HG02885 (cell line): ENCODE data around the gene MAP2K2.
A peak's percentile ranks its signal among the peaks of the same experiment; 100 is the strongest.

Source experiments
- ATAC-seq: cut with Tn5 transposase; IDR thresholded peaks from one replicate; pipeline ENCODE4 v1.9.1; 2021; ENCODE audit warnings: mild to moderate bottlenecking; ENCODE audit not compliant: unreplicated experiment, poor library complexity

MAP2K2 gene

DNA sequence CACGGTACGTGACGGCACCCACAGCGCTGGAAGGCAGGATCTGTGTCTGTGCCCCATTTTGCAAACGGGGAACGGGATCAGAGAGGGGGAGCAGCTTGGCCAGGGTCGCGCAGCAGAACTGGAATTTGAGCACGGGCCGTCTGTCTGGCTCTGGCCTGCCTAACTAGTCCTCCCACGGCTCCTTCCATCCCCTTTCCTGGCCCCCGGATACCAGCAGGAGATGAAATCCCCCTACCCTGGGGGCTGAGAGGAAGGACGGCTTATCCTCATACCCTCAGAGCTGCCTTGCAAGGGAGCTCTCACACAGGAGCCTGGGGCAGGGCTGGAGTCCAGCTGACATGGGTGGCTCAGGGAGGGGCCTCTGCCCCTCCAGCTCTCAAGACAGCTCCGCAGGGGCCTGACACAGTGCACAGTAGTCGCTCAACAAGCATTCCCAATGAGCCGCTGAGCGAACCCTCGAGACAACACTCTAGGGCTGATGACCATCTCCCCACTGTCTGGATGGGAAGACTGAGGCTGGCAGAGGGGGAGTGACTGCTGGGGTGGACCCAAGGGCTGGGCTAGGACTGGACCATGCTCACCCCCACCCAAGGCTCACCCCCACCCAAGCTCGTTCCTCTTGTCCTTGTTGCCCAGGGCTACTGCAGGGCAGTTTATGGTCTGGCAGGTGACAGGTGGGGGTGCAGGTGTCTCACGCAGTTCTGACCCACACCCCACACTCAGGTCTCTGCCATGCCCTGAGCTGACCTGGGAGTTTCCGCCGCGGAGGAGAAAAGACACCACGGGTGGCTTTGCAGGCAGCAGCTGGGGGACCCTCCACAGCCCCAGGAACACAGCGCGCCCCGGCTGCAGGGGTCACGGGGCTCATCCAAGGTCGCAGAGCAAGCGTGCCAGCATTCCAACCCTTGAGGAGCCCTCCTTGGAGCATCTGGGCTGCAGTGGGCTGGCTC is 61.2 kb downstream of the MAP2K2 start:
- no peak for ATAC-seq

DNA sequence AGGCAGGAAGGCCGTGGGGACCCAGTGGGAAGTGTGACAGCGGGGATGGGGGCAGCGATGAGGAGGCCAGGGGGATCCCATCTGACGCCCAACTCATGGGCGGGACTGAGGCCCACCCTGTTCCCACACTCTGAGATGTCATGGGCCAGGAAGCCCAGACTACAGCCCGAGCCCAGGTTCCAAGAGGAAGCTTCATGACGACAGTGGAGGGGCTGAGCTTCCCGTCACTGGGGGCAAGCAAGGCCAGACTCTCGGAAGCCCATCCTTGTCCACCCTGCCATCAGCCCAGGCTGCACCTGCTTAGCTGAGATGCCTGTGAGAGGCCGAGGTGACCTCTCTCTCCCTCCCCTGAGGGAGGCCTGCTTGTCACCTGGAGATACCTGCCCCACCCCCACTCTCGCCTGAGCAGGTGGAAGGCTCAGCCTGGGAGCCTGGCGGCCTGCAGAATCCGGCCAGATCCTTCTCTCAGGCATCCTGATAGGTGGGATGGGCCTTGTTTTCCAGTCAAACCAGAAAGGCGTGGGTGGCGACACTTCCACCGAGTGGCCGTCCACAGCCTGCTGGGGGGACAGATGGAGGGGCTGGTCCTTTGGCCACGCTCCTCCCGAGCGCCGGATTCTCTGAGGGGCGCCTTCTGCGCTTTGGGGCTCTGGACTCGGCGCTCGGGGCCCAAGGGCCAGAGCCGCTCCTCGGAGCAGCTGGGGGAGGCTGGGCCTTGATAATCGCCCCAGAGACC is 62.1 kb downstream of the MAP2K2 start:
- no peak for ATAC-seq

DNA sequence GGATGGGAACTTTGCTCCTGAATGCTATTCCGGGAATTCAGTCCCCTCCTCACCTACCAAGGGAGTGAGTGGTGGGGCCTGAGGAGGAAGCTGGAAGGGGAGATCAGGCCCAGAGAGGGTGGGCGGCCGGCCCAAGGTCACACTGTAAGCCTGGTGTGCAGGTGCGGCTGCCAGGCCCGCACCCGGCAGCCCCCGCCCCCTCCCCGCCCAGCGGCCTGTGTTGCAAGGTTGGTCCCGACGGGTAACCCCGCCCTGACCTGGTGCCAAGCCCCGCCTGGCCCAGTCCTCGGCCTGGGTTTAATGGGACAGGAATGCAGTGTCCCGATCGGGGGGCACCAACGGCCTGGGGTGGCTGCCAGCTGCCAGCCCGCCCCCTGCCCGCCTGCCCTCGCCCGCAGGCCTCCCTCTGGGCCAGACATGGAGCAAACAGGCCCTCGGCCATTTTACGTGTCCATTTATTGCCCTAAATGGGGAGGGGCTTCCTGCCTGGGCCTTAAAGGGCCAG is 62.7 kb downstream of the MAP2K2 start:
- ATAC-seq, result no peak

DNA sequence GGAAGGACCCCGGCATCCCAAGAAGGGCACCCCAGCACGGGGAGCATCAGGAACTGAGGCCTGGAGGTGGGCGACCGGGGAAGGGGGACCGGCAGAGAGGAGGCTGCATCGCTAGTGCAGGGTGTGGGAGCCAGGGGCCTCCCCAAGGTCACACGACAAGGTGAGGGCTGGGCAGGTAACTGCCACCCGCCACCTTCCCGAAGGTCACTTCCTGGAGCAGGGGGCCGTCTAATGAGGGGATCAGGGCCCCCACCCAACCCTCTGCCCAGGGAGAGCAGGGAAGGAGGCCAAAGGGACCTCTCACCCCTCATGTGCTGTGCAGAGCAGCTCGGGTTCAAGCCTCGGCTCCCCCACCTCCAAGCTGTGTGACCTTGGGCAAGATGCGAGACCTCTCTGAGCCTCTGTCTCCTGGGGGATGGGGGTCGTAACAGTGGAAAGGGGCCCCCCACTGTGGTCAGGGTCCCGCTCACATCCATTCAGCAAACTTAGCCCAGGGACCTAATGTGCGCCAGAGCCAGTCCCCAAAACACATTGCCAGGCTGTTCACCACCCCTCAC is 63.2 kb downstream of the MAP2K2 start:
- no peak for ATAC-seq

DNA sequence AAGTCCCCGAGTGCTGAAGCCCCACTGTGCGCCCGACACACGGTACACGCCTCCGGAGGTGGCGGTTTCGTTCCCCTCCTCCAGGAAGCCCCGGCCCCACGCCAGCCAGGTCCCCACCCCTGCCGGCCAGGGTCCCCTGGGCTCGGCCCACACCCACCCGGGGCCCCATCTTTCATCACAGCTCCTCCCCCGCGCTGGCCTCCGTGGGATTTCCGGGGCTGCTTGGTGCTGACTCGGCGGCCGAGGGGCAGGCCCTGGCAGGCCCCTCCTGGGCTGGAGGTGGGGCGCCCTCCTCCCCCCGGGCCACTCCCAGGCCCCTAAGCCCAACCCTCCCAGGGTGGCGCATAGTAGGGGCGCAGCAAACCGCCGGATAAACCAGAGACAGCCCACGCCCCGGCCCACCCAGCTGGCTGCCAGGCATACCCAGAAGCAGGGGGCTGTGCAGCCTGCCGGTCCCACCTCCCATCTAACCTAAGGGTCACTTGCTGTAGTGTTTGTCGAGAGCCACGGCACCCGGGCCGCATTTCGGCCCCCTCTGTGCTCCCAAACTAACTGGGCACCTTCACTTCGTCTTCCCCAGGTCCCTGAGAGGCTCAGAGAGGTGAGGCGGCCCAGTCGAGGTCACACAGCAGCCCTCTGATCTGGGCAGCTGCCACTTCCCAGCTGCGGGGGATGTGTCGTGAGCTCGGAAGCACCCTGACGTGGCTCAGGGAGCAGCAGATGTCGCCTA is 63.9 kb downstream of the MAP2K2 start:
- no peak for ATAC-seq

DNA sequence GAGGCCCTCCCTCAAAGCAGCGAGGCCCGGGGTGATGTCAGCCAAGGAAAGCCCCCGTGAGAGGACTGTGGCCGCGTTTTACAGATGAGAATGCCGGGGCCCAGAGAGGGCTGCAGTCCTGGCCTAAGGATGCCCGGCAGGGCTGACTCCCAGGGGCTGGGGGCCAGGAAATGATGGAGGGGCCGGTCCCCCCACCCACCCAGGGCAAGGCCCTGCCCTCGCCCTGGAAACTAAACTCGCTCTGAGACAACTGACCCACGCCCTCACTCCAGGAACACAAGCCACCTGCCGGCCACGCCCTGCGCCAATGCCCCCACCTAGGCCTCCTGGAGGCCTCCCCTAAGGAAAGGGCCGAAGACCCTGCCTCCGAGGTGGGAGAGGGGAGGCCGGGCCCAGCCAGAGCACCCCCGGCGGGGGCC is 64.5 kb downstream of the MAP2K2 start:
- ATAC-seq, result no peak

DNA sequence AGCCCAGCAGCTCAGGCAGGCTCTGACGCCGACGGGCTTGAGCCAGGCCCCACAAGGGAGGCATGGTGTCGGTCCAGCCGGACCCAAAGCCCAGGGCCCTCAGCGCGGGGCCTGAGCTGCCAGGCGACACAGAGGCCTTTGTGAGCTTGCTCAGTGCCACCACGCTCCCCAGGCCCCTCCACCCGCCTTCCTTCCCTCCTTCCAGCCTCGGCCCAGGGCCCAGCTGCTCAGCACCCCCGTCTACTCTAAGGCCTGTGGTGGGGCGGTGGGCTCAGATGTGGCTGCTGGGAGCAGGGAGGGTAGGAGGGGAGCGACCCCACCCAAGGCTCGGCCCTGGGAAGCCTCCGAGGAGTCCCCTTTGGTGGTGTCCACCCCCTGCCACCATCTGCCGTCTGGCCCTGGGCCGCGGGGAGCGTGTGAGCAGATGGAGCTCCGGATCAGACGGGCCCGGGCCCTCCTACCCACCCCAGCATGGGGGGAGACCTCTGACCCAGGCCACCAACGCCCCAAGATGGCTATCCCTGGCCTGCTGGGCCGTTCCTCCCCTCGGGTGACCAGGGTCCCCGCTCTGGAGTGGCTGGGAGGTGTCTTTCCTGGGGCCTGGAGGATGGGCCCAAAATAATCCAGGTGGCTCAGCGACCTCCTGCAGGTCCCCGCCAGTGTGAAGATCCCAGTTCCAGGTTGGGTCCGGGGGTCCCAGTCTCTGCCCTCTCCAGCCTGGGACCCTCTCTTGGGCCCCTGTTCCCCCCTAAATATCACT is 65.0 kb downstream of the MAP2K2 start:
- ATAC-seq, result no peak

DNA sequence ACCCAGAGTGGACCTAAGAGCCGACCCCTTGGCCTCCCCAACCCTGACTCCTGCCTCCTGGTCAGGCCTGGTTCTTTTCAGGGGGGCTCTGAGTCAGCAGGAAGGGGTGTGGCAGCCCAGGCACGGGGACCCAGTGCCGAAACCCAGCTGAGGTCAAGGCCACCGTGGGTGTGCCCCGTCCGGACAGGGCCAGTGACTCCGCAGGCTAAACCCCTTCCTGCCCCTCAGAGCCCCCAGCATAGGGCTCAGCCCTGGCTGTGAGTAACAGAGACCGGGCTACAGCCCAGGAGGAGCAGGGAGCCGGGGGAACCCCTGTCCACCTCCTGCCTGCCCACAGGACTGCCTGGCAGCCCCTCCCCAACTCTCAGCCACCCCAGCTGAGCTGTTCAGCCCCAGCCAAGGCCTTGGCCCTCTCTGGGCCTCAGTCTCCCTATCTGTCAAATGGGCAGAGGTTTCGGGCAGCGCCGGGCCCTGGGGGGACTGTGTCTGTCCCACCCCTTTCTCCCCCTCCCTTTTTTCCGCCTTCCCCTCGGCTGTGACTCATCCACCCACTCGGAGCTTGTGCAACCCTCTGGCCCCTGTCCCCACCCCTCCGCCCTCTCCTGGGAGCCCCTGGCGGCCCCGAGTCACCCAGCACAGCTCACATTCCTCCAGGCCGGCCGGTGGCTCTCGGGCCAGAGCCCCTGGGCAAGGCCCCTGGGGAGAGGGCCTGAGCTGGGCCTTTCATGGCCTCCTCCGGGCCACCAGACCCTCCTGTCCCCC is 65.8 kb downstream of the MAP2K2 start:
- no peak for ATAC-seq

DNA sequence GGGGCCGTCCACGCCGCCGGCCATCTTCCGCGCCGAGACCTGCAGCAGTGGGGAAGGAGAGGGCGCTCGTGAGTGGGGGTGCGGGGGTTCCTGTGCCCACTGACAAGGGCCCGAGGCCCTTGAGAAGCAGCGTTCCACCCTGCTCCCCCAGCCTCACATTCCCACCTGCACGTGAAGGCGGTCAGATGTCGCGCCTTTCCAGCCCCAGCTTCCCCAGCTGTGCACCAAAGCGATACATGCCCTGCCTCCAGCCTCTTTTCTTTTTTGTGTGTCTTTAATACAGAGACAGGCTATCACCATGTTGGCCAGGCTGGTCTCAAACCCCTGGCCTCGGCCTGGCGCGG is 68.7 kb downstream of the MAP2K2 start:
- ATAC-seq, result no peak

DNA sequence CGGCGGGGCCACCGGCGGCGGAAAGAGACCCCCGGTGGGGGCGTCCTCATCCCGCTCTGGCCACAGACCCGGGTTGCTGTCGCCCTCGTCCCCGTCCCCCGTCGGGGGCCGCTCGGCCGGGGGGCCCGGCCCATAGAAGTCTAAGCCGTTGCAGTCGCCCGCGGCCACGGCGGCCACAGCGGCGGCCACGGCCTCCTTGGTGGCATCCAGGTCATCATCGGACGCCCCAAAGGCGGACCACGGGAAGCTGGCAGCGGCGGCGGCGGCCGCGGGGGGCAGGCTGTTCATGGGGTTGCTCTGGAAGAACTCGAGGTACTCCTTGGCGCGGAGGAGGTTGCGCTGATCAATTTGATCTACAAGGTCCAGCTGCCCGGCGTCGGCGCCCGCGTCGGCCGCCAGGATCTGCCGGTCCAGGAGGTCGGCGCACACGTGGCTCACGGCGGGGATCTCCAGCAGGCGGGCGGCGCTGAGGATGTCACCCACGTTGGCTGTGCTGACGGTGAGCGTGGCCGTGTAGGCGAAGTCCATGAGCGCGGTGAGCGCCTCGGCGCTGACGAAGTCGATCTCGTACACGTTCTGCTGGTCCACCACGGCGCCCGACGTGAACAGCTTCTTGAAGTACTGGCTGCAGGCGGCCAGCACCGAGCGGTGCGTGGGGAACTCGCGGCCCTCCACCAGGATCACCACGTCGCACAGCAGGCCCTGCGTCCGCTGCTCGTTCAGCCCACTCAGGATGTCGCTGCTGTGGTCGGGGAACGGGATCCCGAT is 69.3 kb downstream of the MAP2K2 start:
- ATAC-seq, result no peak

DNA sequence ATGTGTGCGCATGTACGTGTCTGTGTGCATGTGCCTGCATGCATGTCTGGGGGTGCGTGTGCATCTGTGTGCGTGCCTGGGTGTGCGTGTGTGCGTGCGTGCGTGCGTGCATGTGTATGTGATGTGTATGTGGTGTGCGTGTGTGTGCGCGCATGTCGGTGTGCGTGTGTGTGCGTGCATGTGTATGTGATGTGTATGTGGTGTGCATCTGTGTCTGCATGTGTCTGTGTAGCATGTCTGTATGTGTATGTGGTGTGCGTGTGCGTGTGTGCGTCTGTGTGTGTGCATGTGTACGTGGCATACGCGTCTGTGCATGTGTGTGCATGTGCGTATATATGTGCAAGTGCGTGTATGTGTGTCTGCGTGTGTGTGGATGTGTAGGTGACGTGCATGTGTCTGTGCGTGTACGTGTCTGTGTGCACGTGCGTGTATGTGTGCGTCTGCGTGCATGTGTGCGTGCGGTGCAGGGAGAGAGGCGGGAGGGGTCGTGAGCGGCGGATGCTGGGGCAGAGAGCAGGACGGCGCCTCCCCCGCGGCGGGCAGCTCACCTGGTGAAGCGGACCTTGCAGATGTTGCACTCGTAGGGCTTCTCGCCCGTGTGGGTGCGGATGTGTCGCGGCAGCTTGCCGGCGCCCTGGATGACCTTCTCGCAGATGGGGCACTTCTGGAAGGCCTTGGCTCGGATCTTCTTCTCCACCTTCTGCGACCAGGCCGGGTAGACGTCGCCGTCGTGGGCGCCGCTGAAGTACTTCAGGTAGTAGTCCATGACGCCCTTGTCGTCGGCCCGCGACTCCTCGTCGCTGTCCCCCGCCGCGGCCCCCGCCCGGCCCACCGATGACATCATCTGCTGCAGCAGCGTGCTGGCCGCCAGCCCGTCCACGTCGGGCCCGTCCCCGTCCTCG is 70.2 kb downstream of the MAP2K2 start:
- no peak for ATAC-seq

DNA sequence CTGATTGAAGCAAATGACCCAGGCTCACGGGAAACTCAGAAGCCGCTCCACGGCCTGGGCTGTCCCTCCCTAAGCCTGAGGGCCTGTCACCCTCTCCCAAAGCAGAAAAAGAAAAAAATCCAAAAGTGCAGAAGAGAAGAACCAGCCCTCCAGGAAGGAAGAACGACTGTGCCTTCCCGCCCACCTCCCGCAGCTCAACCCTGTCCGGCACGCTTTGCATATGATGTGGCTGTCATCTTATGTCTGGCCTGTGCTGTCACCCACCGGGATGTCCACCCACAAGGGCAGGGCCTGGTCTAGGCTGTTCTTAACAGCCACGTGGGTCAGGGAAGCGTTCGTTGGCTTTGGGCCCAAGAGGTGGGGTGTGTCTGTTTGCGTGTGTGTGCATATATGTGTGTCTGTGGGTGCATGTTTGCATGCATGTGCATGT is 70.9 kb downstream of the MAP2K2 start:
- no peak for ATAC-seq

DNA sequence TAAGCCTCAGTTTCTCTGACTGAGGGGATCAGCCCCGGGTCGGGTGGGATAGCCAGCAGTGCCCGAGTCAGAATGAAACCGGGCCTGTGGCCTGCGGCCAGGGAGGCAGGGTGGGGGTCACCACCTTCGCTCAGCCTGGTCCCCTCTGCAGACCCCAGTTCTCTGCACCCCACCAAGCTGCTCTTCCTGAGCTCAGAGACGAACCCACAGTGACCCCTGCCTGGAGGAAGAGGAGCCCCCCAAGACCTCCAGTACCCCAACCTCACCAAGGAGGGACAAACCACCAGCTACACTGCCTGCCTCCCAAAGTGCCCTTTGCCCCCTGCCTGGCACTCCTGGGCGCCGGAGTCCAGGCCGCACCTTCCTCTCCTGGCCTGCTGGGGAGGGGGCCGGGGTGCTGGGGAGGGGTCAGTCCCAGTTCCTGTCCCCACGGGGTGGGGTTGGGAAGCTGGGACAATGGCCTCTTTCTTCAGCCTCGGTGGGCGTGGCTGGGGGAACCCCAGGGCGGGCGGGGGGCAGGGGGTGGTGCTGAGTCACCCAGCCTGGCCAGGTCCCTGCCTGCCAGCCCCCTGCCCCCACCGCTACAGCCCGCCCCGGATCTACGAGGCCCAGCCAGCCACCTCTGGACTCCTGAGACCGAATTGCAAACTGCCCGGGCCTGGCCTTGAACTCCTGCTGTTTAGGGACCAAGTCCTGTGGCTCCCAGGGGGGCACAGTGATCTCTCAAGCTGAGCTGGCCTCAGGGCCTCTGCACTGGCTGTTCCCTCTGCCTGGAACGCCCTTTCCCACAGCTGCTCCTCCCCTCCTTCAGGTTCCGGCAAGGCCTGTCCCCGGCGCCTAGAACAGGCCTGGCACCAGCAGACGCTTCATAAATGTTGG is 71.6 kb downstream of the MAP2K2 start:
- ATAC-seq, result peak; percentile 27

DNA sequence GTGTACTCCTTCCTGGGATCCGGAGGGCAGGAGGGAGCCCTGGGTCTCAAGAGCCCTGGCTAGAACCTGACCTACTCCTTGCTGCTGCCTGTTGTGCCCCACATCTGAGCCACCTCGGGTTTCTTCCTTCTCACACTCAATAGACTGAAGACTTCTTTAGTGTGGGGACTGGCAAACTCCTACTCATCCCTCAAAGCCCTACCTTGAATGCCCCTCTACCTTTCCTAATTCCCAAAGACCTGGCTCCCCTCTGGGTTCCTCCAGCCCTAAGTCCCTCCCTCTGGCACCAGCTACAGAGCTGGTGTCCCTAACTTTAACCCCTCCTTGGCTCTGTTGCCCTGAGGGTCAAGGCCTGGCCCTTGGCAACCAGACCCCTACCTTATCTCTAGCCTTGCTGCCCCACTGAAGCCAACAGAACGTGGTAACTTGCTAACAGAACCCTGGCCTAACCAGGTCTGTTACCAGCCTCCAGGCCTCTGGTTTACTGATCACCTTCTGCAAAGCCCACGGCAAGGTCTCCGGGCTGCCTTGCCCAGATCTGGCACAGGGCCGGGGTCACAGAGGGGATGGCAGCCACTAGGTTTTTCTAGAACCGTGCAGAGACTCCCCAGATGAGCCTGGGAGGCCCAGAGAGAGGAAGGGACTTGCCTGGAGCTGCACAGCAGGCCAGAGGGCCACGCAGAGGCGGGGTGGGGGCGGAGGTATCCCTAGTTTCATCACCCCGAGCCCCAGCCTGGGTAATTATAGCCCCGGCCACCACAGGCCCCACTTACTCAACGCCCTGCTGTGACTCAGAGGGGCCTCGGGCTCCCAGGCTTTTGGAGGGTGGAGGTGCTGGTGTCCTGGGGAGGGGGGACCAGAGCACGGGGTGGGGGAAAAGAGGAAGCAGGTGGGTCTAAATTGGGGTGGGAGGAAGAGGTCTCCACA is 72.5 kb downstream of the MAP2K2 start:
- peak; percentile 46 for ATAC-seq

DNA sequence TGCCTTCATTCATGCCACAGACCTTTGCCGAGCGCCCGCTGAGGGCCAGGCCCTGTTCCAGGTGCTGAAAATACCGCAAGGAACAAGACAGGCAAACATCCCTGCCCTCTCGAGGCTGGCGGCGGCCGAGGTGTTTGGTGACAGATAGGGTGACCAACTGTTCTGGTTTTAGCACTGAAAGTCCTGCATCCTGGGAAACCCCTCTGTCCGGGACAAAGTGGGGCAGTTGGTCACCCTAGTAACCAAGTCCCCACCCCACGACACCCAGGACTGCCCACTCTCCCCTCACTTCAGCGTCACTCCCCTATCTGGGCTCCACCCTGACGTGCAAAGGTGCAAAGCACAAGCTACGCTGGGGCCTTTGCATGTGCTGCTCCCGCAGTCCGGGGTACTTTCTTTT is 74.5 kb downstream of the MAP2K2 start:
- no peak for ATAC-seq
